ENCODE data around the gene SNF8.

Gene SNF8

GRCh38 chr17:48944515-48945260, at the start of gene SNF8:
TSS of gene SNF8 (minus strand) at chr17:48944842. CDS start at chr17:48944734, 108 bp downstream.
- peak within 1 kb of the TSS; percentile 95 for H3K4me3 ChIP-seq (ENCODE audit: control insufficient read depth, low read depth, low read length)
- TF ChIP-seq CTCF (conservative IDR thresholded peaks at IDR 0.05; ENCODE audit: control insufficient read depth, insufficient read depth, low read depth, low read length) = no peak
- DNase-seq (ENCODE audit: low read depth) = peak; percentile 87

GRCh38 chr17:48993951-48994350, 49.3 kb upstream of the SNF8 start:
- no peak for TF ChIP-seq CTCF (conservative IDR thresholded peaks at IDR 0.05; ENCODE audit: control insufficient read depth, insufficient read depth, low read depth, low read length)
- DNase-seq (ENCODE audit: low read depth) = no peak
- no peak overlapping the region for H3K4me3 ChIP-seq (ENCODE audit: control insufficient read depth, low read depth, low read length)

- no peak for DNase-seq (ENCODE audit: low read depth)
- no peak overlapping the region for H3K4me3 ChIP-seq (ENCODE audit: control insufficient read depth, low read depth, low read length)
- TF ChIP-seq CTCF (conservative IDR thresholded peaks at IDR 0.05; ENCODE audit: control insufficient read depth, insufficient read depth, low read depth, low read length) = no peak
Measured at GRCh38 chr17:48993305-48993704, 48.7 kb upstream of the SNF8 start.

DNA sequence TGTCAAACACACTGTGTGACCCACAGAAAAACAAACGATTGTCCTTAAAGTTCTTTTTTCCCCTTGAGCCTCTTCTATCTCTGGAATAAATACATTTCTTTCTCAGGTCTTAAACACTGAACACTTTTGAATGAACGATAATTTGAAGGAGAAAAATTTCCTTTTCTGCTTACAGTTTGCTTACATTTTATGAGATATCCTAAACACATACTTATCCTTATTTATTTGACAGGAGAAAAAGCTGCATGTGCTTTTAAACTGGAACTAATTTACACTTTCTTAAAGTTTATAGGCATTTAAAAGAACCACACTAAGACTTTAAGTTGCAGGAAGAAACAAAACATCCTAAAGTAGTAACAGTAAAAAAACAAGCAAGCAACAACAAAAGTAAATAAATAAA, 47.8 kb upstream of the SNF8 start:
- TF ChIP-seq CTCF (conservative IDR thresholded peaks at IDR 0.05; ENCODE audit: control insufficient read depth, insufficient read depth, low read depth, low read length) = no peak
- H3K4me3 ChIP-seq (ENCODE audit: control insufficient read depth, low read depth, low read length) = no peak overlapping the region
- DNase-seq (ENCODE audit: low read depth) = no peak

DNA sequence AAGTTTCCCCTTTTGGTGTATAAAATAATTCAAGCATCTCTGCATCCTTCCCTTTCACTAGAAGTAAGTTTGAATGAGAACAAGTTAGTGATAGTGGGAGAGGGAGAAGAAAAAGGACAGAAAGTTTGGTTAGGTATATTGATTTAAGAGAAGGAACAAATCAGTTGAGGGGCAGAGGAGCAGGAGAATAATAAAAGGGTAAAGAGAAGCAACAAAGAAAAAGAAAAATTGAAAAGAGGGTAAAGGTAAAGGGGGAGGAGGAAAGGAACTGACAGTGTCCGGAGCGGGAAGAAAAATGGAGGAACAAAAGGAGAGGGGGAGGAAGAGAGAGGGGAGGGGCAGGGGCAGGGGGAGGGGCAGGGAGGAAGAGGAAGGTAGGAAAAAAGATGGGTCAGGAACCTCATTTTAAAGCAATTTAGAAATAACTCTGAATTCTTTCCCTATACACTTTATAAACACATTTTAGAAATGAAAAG, 46.3 kb upstream of the SNF8 start:
- no peak for DNase-seq (ENCODE audit: low read depth)
- no peak overlapping the region for H3K4me3 ChIP-seq (ENCODE audit: control insufficient read depth, low read depth, low read length)
- TF ChIP-seq CTCF (conservative IDR thresholded peaks at IDR 0.05; ENCODE audit: control insufficient read depth, insufficient read depth, low read depth, low read length) = no peak

DNA sequence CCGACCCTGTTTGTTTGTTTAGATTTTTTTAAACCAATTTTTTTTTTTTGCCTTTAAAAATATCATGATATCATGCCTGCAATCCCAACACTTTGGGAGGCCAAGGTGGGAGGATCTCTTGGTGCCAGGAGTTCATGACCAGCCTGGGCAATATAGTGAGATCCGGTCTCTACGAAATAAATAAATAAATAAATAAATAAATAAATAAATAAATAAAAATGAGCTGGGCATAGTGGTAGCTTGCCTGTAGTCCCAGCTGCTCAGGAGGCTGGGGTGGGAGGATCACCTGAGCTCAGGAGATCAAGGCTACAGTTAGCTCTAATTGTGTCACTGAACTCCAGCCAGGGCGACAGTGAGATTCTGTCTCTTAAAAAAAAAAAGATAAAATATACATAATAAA, 44.5 kb upstream of the SNF8 start:
- TF ChIP-seq CTCF (conservative IDR thresholded peaks at IDR 0.05; ENCODE audit: control insufficient read depth, insufficient read depth, low read depth, low read length) = no peak
- no peak overlapping the region for H3K4me3 ChIP-seq (ENCODE audit: control insufficient read depth, low read depth, low read length)
- no peak for DNase-seq (ENCODE audit: low read depth)

Data from fibroblast of mammary gland (primary cell).